MM.1S (cell line): Measurements from ENCODE around the gene CTSW.

ENCODE experiments used
- DNase-seq: peaks from one replicate; pipeline ENCODE4 v3.0.0-alpha.2; 2015
- H2AFZ ChIP-seq: fragments of 300-600 bp; sonication (generic); 2 replicates; pipeline ENCODE4 v1.6.0; 2016; ENCODE audit warnings: antibody characterized with exemption, low read length
- H3F3A ChIP-seq: fragments of 300-600 bp; sonication (generic); 2 replicates; pipeline ENCODE4 v1.6.1; 2016; ENCODE audit warnings: mild to moderate bottlenecking, antibody characterized with exemption, low read length, moderate library complexity, mixed read lengths; ENCODE audit not compliant: insufficient read depth
- H3K27ac ChIP-seq: fragments of 300-600 bp; sonication (generic); 2 replicates; pipeline ENCODE4 v1.5.1; 2016; ENCODE audit warnings: mild to moderate bottlenecking, low read length
- H3K27me3 ChIP-seq: fragments of 300-600 bp; sonication (generic); replicated peaks from 2 replicates; pipeline ENCODE4 v1.6.0; 2016; ENCODE audit warnings: low read length; ENCODE audit not compliant: insufficient read depth
- H3K36me3 ChIP-seq: fragments of 300-600 bp; sonication (generic); replicated peaks from 2 replicates; pipeline ENCODE4 v1.6.1; 2016; ENCODE audit warnings: mild to moderate bottlenecking, low read length, mixed read lengths; ENCODE audit not compliant: insufficient read depth
- H3K4me1 ChIP-seq: fragments of 300-600 bp; sonication (generic); 2 replicates; pipeline ENCODE4 v1.6.1; 2016; ENCODE audit warnings: low read length, mixed read lengths
- H3K4me2 ChIP-seq: fragments of 300-600 bp; sonication (generic); 2 replicates; pipeline ENCODE4 v1.6.0; 2016; ENCODE audit warnings: low read depth, low read length
- H3K4me3 ChIP-seq: fragments of 300-600 bp; sonication (generic); 2 replicates; pipeline ENCODE4 v1.5.1; 2016; ENCODE audit warnings: low read length, mixed read lengths
- H3K79me2 ChIP-seq: fragments of 300-600 bp; sonication (generic); 2 replicates; pipeline ENCODE4 v1.6.1; 2016; ENCODE audit warnings: mixed run types, low read length, mixed read lengths
- H3K9ac ChIP-seq: fragments of 300-600 bp; sonication (generic); 2 replicates; pipeline ENCODE4 v1.6.1; 2016; ENCODE audit warnings: low read length, mixed read lengths
- H3K9me2 ChIP-seq: fragments of 300-600 bp; sonication (generic); replicated peaks from 2 replicates; pipeline ENCODE4 v1.6.1; 2016; ENCODE audit warnings: mild to moderate bottlenecking, low read length, mixed read lengths; ENCODE audit not compliant: insufficient read depth
- H3K9me3 ChIP-seq: fragments of 300-600 bp; sonication (generic); replicated peaks from 2 replicates; pipeline ENCODE4 v1.6.1; 2016; ENCODE audit warnings: mild to moderate bottlenecking, low read length, mixed read lengths; ENCODE audit not compliant: insufficient read depth
- H4K20me1 ChIP-seq: fragments of 300-600 bp; sonication (generic); 2 replicates; pipeline ENCODE4 v1.6.1; 2016; ENCODE audit warnings: mild to moderate bottlenecking, low read length, moderate library complexity, mixed read lengths; ENCODE audit not compliant: insufficient read depth
- EZH2 ChIP-seq: fragments of 300-600 bp; sonication (generic); optimal IDR thresholded peaks from 2 replicates; pipeline ENCODE3; 2017; ENCODE audit warnings: low read depth, mild to moderate bottlenecking, antibody characterized with exemption, low read length, mixed read lengths
- EZH2phosphoT487 ChIP-seq: fragments of 300-600 bp; sonication (generic); IDR thresholded peaks from 2 replicates; pipeline ENCODE4 v1.6.1; 2018; ENCODE audit warnings: antibody characterized with exemption, low read length
- TF ChIP-seq, protein P1 (sequence below): fragments of 300-600 bp; sonication (generic); IDR thresholded peaks from 2 replicates; pipeline ENCODE4 v1.5.1; 2016; ENCODE audit warnings: antibody characterized with exemption, low read length, mixed read lengths

Gene CTSW

GRCh38 chr11:65897020-65897471 lies 17.4 kb downstream of the CTSW start:
- Histone ChIP-seq H3K4me3 (no peak overlapping the region), H3K27me3 (peaks cover 11% of the 10 kb centered on the region), H3K4me2 (no peak overlapping the region)

DNA sequence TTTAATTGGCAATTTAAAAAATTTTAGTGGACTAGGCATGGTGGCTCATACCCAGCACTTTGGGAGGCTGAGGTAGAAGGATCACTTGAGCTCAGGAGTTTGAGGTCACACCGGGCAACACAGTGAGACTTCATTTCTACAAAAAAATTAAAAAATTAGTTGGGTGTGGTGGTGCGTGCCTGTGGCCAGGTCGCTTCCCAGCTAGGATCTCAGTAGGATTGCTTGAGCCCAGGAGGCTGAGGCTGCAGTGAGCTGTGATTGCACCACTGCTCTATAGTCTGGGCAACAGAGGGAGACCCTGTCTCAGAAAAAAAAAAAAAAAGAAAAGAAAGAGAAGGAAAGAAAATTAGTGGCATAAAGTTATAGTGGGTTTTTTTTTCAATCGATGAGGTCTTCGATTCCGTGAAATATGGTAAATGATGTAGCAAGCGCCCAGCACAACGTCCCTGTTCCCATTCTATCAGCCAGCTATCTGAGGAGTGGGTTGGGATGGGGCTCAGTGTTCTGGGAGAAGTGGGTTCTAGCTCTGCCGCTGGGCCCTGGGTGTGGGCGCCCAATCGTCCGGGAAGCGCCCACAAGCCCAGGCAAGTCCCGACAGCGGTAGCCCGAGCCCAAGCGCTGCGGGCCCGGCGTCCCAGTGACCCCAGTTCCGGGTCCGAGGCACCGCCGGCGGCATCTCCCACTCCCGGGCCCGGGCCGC lies 19.2 kb downstream of the CTSW start:
- Histone ChIP-seq H3K9me2 (no peaks in the 10 kb centered on the region), H3K27me3 (peaks cover 11% of the 10 kb centered on the region), H3K4me1 (peaks cover 27% of the 10 kb centered on the region), H2AFZ (no peak overlapping the region), H3K36me3 (no peaks in the 10 kb centered on the region), H3K9me3 (no peaks in the 10 kb centered on the region), H3K4me3 (no peak overlapping the region), H4K20me1 (no peaks in the 10 kb centered on the region), H3K9ac (no peak overlapping the region), H3F3A (peaks cover 19% of the 10 kb centered on the region; the same call in 1 of the 2 replicates), H3K79me2 (no peaks in the 10 kb centered on the region), H3K27ac (no peak overlapping the region), H3K4me2 (no peak overlapping the region)
- TF ChIP-seq EZH2phosphoT487 (no peak), EZH2 (no peak)
- TF ChIP-seq, protein P1, sequence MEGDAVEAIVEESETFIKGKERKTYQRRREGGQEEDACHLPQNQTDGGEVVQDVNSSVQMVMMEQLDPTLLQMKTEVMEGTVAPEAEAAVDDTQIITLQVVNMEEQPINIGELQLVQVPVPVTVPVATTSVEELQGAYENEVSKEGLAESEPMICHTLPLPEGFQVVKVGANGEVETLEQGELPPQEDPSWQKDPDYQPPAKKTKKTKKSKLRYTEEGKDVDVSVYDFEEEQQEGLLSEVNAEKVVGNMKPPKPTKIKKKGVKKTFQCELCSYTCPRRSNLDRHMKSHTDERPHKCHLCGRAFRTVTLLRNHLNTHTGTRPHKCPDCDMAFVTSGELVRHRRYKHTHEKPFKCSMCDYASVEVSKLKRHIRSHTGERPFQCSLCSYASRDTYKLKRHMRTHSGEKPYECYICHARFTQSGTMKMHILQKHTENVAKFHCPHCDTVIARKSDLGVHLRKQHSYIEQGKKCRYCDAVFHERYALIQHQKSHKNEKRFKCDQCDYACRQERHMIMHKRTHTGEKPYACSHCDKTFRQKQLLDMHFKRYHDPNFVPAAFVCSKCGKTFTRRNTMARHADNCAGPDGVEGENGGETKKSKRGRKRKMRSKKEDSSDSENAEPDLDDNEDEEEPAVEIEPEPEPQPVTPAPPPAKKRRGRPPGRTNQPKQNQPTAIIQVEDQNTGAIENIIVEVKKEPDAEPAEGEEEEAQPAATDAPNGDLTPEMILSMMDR, result no peak
- DNase-seq, result no peak

More at GRCh38 chr11:65897020-65897471, 17.4 kb downstream of the CTSW start:
- no peak overlapping the region for H3K27ac ChIP-seq
- no peak overlapping the region for H2AFZ ChIP-seq
- peaks cover under 1% of the 10 kb centered on the region; the same call in 1 of the 2 replicates for H3K79me2 ChIP-seq
- no peaks in the 10 kb centered on the region for H4K20me1 ChIP-seq
- no peaks in the 10 kb centered on the region for H3K36me3 ChIP-seq
- peaks cover 27% of the 10 kb centered on the region for H3K4me1 ChIP-seq
- H3K9ac ChIP-seq, result no peak overlapping the region
- DNase-seq, result no peak
- peaks cover 19% of the 10 kb centered on the region; the same call in 1 of the 2 replicates for H3F3A ChIP-seq
- TF ChIP-seq, protein P1, result no peak
- no peak for TF ChIP-seq EZH2phosphoT487
- no peak for TF ChIP-seq EZH2
- H3K9me3 ChIP-seq, result no peaks in the 10 kb centered on the region
- H3K9me2 ChIP-seq, result no peaks in the 10 kb centered on the region

GRCh38 chr11:65899356-65900124 lies 19.9 kb downstream of the CTSW start:
- Histone ChIP-seq H4K20me1 (no peaks in the 10 kb centered on the region), H3K4me3 (peak overlapping the region; percentile 59), H3K36me3 (no peaks in the 10 kb centered on the region), H3K9ac (peak overlapping the region; percentile 58; the same call in 1 of the 2 replicates), H3K79me2 (no peaks in the 10 kb centered on the region), H3K9me2 (no peaks in the 10 kb centered on the region), H3K4me1 (peaks cover 26% of the 10 kb centered on the region), H2AFZ (no peak overlapping the region), H3K27ac (no peak overlapping the region), H3F3A (peaks cover 13% of the 10 kb centered on the region; the same call in 1 of the 2 replicates), H3K4me2 (peak overlapping the region; percentile 76), H3K27me3 (peaks cover 11% of the 10 kb centered on the region), H3K9me3 (no peaks in the 10 kb centered on the region)
- TF ChIP-seq EZH2 (no peak), EZH2phosphoT487 (no peak)
- TF ChIP-seq, protein P1, result no peak
- no peak for DNase-seq
